SK-N-SH treated with all-trans-retinoic acid at 6 μM for 48 hours (cell line): ENCODE data around the gene PTRH1.

Experiments
- ATAC-seq: fragments of 200-7000 bp; cut with Tn5 transposase; 3 replicates; pipeline ENCODE4 v1.9.1; 2020; ENCODE audit warnings: mild to moderate bottlenecking, moderate library complexity
- BACH2 ChIP-seq: fragments of 250-450 bp; sonication (Bioruptor Pico); IDR thresholded peaks from 2 replicates; pipeline ENCODE4 v1.9.0; 2021; ENCODE audit warnings: mild to moderate bottlenecking, borderline replicate concordance
- CSDC2 ChIP-seq: fragments of 250-450 bp; sonication (Bioruptor Pico); IDR thresholded peaks from 2 replicates; pipeline ENCODE4 v1.5.0; 2020; ENCODE audit warnings: mild to moderate bottlenecking, moderate library complexity
- ESRRG ChIP-seq: fragments of 250-450 bp; sonication (Bioruptor Pico); IDR thresholded peaks from 2 replicates; pipeline ENCODE4 v1.6.1; 2021; ENCODE audit warnings: mild to moderate bottlenecking
- GLIS3 ChIP-seq: fragments of 250-450 bp; sonication (Bioruptor Pico); IDR thresholded peaks from 2 replicates; pipeline ENCODE4 v1.5.0; 2020; ENCODE audit warnings: mild to moderate bottlenecking, moderate library complexity
- ISL1 ChIP-seq: fragments of 250-450 bp; sonication (Bioruptor Pico); IDR thresholded peaks from 2 replicates; pipeline ENCODE4 v2.1.2; 2022; ENCODE audit warnings: mild to moderate bottlenecking, moderate library complexity
- OSR1 ChIP-seq: fragments of 250-450 bp; sonication (Bioruptor Pico); IDR thresholded peaks from 2 replicates; pipeline ENCODE4 v1.8.0; 2022; ENCODE audit warnings: moderate library complexity, mild to moderate bottlenecking, inconsistent platforms
- POU6F1 ChIP-seq: fragments of 250-450 bp; sonication (Bioruptor Pico); IDR thresholded peaks from 2 replicates; pipeline ENCODE4 v1.8.0; 2021; ENCODE audit warnings: low read depth, mild to moderate bottlenecking, moderate library complexity, borderline replicate concordance
- PPARA ChIP-seq: fragments of 250-450 bp; sonication (Bioruptor Pico); IDR thresholded peaks from 2 replicates; pipeline ENCODE4 v1.5.0; 2020; ENCODE audit warnings: mild to moderate bottlenecking, borderline replicate concordance
- SNAI2 ChIP-seq: fragments of 250-450 bp; sonication (Bioruptor Pico); IDR thresholded peaks from 2 replicates; pipeline ENCODE4 v1.5.0; 2020; ENCODE audit warnings: mild to moderate bottlenecking, moderate library complexity
- TCF4 ChIP-seq: fragments of 250-450 bp; sonication (Bioruptor Pico); IDR thresholded peaks from 2 replicates; pipeline ENCODE4 v1.8.0; 2021; ENCODE audit warnings: mild to moderate bottlenecking, moderate library complexity, borderline replicate concordance
- TSHZ2 ChIP-seq: fragments of 250-450 bp; sonication (Bioruptor Pico); IDR thresholded peaks from 2 replicates; pipeline ENCODE4 v1.5.0; 2020; ENCODE audit warnings: mild to moderate bottlenecking, moderate library complexity
- ZFP3 ChIP-seq: fragments of 250-450 bp; sonication (Bioruptor Pico); IDR thresholded peaks from 2 replicates; pipeline ENCODE4 v1.5.0; 2020; ENCODE audit warnings: mild to moderate bottlenecking, moderate library complexity
- ZFP30 ChIP-seq: fragments of 450-650 bp; formaldehyde crosslinking; IDR thresholded peaks from 2 replicates; pipeline ENCODE4 v1.5.0; 2022; ENCODE audit warnings: mild to moderate bottlenecking, moderate library complexity
- ZNF70 ChIP-seq: fragments of 450-650 bp; formaldehyde crosslinking; IDR thresholded peaks from 2 replicates; pipeline ENCODE4 v1.5.0; 2020; ENCODE audit warnings: mild to moderate bottlenecking, moderate library complexity
- ZNF8 ChIP-seq: fragments of 450-650 bp; formaldehyde crosslinking; IDR thresholded peaks from 2 replicates; pipeline ENCODE4 v1.5.0; 2020; ENCODE audit warnings: mild to moderate bottlenecking, moderate library complexity
- TF ChIP-seq, protein P1 (sequence below): fragments of 250-450 bp; sonication (Bioruptor Pico); IDR thresholded peaks from 2 replicates; pipeline ENCODE4 v1.5.1; 2021; ENCODE audit warnings: mild to moderate bottlenecking, moderate library complexity
- TF ChIP-seq, protein P2 (sequence below): fragments of 250-450 bp; sonication (Bioruptor Pico); IDR thresholded peaks from 2 replicates; pipeline ENCODE4 v1.8.0; 2020; ENCODE audit warnings: mild to moderate bottlenecking, moderate library complexity, borderline replicate concordance

The PTRH1 gene

GRCh38 chr9:127706836-127707241 is 8.6 kb downstream of the PTRH1 start, which contains the start of gene CFAP157:
TSS of gene CFAP157 (plus strand) at chr9:127706988. CDS start at chr9:127707032, 44 bp downstream.
- peak; percentile 67 for ATAC-seq
- TF ChIP-seq ESRRG (CRISPR knock-in tag) (no peak), ZNF8 (CRISPR knock-in tag) (no peak), TSHZ2 (CRISPR knock-in tag) (no peak), GLIS3 (no peak), TCF4 (CRISPR knock-in tag) (no peak), BACH2 (no peak), PPARA (CRISPR knock-in tag) (no peak), ZFP3 (no peak), CSDC2 (no peak), ZFP30 (CRISPR knock-in tag) (no peak), POU6F1 (CRISPR knock-in tag) (no peak)
- TF ChIP-seq, protein P1, sequence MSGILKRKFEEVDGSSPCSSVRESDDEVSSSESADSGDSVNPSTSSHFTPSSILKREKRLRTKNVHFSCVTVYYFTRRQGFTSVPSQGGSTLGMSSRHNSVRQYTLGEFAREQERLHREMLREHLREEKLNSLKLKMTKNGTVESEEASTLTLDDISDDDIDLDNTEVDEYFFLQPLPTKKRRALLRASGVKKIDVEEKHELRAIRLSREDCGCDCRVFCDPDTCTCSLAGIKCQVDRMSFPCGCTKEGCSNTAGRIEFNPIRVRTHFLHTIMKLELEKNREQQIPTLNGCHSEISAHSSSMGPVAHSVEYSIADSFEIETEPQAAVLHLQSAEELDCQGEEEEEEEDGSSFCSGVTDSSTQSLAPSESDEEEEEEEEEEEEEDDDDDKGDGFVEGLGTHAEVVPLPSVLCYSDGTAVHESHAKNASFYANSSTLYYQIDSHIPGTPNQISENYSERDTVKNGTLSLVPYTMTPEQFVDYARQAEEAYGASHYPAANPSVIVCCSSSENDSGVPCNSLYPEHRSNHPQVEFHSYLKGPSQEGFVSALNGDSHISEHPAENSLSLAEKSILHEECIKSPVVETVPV (CRISPR knock-in tag) = no peak

- TF ChIP-seq OSR1 (CRISPR knock-in tag) = no peak
- no peak for TF ChIP-seq ZNF70 (CRISPR knock-in tag)
- TF ChIP-seq, protein P2, sequence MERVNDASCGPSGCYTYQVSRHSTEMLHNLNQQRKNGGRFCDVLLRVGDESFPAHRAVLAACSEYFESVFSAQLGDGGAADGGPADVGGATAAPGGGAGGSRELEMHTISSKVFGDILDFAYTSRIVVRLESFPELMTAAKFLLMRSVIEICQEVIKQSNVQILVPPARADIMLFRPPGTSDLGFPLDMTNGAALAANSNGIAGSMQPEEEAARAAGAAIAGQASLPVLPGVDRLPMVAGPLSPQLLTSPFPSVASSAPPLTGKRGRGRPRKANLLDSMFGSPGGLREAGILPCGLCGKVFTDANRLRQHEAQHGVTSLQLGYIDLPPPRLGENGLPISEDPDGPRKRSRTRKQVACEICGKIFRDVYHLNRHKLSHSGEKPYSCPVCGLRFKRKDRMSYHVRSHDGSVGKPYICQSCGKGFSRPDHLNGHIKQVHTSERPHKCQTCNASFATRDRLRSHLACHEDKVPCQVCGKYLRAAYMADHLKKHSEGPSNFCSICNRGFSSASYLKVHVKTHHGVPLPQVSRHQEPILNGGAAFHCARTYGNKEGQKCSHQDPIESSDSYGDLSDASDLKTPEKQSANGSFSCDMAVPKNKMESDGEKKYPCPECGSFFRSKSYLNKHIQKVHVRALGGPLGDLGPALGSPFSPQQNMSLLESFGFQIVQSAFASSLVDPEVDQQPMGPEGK = no peak
- no peak for TF ChIP-seq SNAI2 (CRISPR knock-in tag)
- ATAC-seq = no peak
Measured at GRCh38 chr9:127705577-127706379, 9.7 kb downstream of the PTRH1 start.

DNA sequence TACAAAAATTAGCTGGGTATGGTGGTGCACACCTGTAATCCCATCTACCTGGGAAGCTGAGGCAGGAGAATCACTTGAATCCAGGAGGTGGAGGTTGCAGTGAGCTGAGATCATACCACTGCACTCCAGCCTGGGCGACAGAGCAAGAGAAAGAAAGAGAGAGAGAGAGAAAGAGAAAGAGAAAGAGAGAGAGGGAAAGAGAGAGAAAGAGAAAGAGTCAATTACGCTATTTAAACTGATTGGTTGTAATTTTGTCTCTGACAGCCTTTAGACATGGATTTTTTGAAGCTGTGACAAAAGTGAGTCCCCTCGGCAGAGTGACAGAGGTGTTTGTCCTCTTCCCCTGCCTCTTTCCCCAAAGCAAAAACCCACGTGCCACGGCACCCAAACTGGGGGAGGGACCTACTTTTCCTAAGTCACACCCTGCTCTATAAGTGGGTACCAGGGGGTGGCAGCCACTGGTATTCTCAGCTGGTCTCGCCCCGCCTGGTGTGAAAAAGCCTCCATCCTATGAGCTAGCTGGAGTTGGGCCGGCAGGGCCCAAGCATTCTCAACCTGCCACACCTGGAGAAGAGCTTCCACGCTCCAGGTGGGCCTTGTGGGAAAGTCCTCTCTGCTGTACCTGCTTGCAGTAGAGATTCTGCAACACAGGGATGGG is 12.0 kb downstream of the PTRH1 start:
- ATAC-seq = no peak
- TF ChIP-seq, protein P2 = no peak

DNA sequence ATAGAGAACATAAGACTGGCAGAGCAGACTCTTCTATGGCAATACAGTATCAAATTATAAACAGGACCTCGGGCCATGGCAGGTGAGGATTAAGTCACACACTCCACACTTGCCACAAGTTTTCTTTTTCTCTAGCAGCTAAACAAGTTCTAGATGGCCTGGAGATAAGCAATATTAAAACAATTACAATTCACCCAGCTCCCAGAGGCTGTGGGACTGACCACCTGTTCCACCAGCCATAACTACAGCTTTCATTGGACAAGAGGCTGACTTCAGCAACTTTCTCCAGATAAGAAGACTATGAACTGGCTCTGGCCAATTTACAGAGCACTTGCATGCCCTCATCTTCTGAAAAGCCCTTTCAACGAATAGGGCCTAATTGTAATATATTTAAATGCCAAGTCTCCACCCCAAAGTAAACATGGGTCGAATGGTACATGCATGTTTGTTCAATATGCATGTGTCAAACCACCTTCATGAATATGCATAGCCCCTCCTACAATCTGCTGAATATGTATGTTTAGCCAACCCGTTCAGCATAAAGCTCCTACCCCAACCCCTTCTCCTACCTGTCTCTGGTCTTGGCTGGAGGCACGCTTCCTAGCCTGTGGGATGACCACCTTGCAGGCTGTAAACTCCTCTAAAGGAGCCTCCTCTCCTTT is 14.7 kb downstream of the PTRH1 start:
- TF ChIP-seq CSDC2 (no peak), BACH2 (no peak), ZNF8 (CRISPR knock-in tag) (no peak), ZFP30 (CRISPR knock-in tag) (no peak), ZFP3 (no peak), TCF4 (CRISPR knock-in tag) (no peak), OSR1 (CRISPR knock-in tag) (no peak), ISL1 (CRISPR knock-in tag) (no peak), POU6F1 (CRISPR knock-in tag) (no peak)
- TF ChIP-seq, all 23 proteins: peak for 0

More for the DNA sequence above, 14.7 kb downstream of the PTRH1 start:
- no peak for ATAC-seq
